ENCODE data around the gene ZNF784. TPM values are rescaled to one million over a fixed set of nuclear protein-coding genes. Genes with fewer than 3 reads are reported as not detected.

The ZNF784 gene
- total and polyA plus RNA-seq, 2 of the 13 experiments (the other 11 are each of a cell fraction or from before 2014, with no cell fraction given) = 4.1 to 4.2 TPM

GRCh38 chr19:55599468-55599841 lies 24.9 kb downstream of the ZNF784 start, which contains the start of gene FIZ1 (continued):
- TF ChIP-seq GTF3A (CRISPR knock-in tag; conservative IDR thresholded peaks at IDR 0.05) (0 out of 2 replicates have a peak, but pooled peaks have one; percentile 67), CHCHD3 (CRISPR knock-in tag; IDR thresholded peaks at IDR 0.05) (no peak), ZNF816 (CRISPR knock-in tag; IDR thresholded peaks at IDR 0.05; ENCODE audit: borderline replicate concordance) (0 out of 2 replicates have a peak, but pooled peaks have one; percentile 53), DMAP1 (CRISPR knock-in tag; IDR thresholded peaks at IDR 0.05) (0 out of 2 replicates have a peak, but pooled peaks have one; percentile 49), ZNF207 (IDR thresholded peaks at IDR 0.05; ENCODE audit: borderline replicate concordance) (no peak), ZNF17 (CRISPR knock-in tag; IDR thresholded peaks at IDR 0.05) (no peak), ERF (CRISPR knock-in tag; IDR thresholded peaks at IDR 0.05) (no peak; the same call in 1 of the 2 replicates), ZNF543 (CRISPR knock-in tag; IDR thresholded peaks at IDR 0.05) (peak; percentile 30), TMF1 (CRISPR knock-in tag; IDR thresholded peaks at IDR 0.05; ENCODE audit: low read depth) (no peak), SKI (IDR thresholded peaks at IDR 0.05; ENCODE audit: partially characterized antibody) (no peak), AKAP8 (CRISPR knock-in tag; IDR thresholded peaks at IDR 0.05) (no peak), ZNF430 (CRISPR knock-in tag; IDR thresholded peaks at IDR 0.05) (peak; percentile 88), PRMT3 (CRISPR knock-in tag; IDR thresholded peaks at IDR 0.05; ENCODE audit: borderline replicate concordance, low read depth) (no peak), MNT (IDR thresholded peaks at IDR 0.05) (no peak), ZNF703 (CRISPR knock-in tag; IDR thresholded peaks at IDR 0.05; ENCODE audit: borderline replicate concordance) (0 out of 2 replicates have a peak, but pooled peaks have one; percentile 49), NONO (IDR thresholded peaks at IDR 0.05) (no peak), NONO (CRISPR knock-in tag; conservative IDR thresholded peaks at IDR 0.05) (peak; percentile 91), MAFK (conservative IDR thresholded peaks at IDR 0.05 in 1 of 2, IDR thresholded peaks at IDR 0.05 in 1 of 2; ENCODE audit: low read length in 2 of 2) (no peak), CAMTA2 (CRISPR knock-in tag; IDR thresholded peaks at IDR 0.05; ENCODE audit: borderline replicate concordance) (0 out of 2 replicates have a peak, but pooled peaks have one; percentile 12), ZNF256 (CRISPR knock-in tag; conservative IDR thresholded peaks at IDR 0.05) (no peak), PRDM10 (CRISPR knock-in tag; IDR thresholded peaks at IDR 0.05; ENCODE audit: low read depth) (peak; percentile 62; the same call in 1 of the 2 replicates), HNRNPL (IDR thresholded peaks at IDR 0.05; ENCODE audit: low read depth, low read length) (0 out of 2 replicates have a peak, but pooled peaks have one; percentile 47), KDM5A (IDR thresholded peaks at IDR 0.05; ENCODE audit: borderline replicate concordance, low read length) (no peak), MED1 (CRISPR knock-in tag; IDR thresholded peaks at IDR 0.05) (no peak; the same call in 1 of the 2 replicates), POGZ (CRISPR knock-in tag; IDR thresholded peaks at IDR 0.05) (peak; percentile 31; the same call in 1 of the 2 replicates), HOXA3 (CRISPR knock-in tag; IDR thresholded peaks at IDR 0.05) (peak; percentile 94), ZFP37 (CRISPR knock-in tag; IDR thresholded peaks at IDR 0.05; ENCODE audit: borderline replicate concordance) (no peak), PHF21A (CRISPR knock-in tag; IDR thresholded peaks at IDR 0.05) (peak; percentile 56; the same call in 1 of the 2 replicates), ZNF333 (CRISPR knock-in tag; IDR thresholded peaks at IDR 0.05; ENCODE audit: borderline replicate concordance) (peak; percentile 69; the same call in 1 of the 2 replicates)

Data from HepG2 (cell line).